Heart left ventricle (tissue), 13 donors: Measurements from ENCODE around the gene HIPK2.

Experiments
- POLR2A ChIP-seq, 2 donors: fragments of 450-650 bp; IDR thresholded peaks; one replicate each; pipeline ENCODE4 v1.6.1; 2017; ENCODE audit warnings: antibody characterized with exemption in 2 of 2, mild to moderate bottlenecking in 2 of 2, moderate library complexity in 2 of 2
- TF ChIP-seq, protein P1 (sequence below), 12 donors: fragments of 200-600 bp; sonication (generic) in 4 of 12; IDR thresholded peaks; one replicate each; pipeline versions ENCODE4 v1.5.0 to v1.8.0; 2018 to 2022; ENCODE audit warnings: antibody characterized with exemption in 12 of 12, mild to moderate bottlenecking in 5 of 12
- donor health status: ischemic (EF 13 %, LVEDD 7.1; RV severe dilation, severe dysfunction).
- donor health status: DM: no; HTN: yes; CAD: no.
- donor health status: DM: no; HTN: no; CAD: no.
- donor health status: ischemic (EF 25% LVEDD 6.9; RV normal size, moderate dysfunction).
- donor health status: ischemic (EF 25% LVEDD 5.7; RV mildly dilated, moderate dysfunction).
- donor health status: ischemic (EF 35%, LVEDD 5.7; RV mildly dilated, moderate dysfunction).
- donor health status: nonischemic (EF 11% LVEDD 7.7; RV severe dilation, severe dysfunction).
- donor health status: DM: yes; HTN: yes; CAD: no.
- donor health status: PGD.
- donor health status: ischemic (EF 29% LVEDD 5.4; RV normal size, mild dysfunction).
- donor health status: nonischemic (EF 23%, LVEDD 6.1; RV moderate dilation, normal function).

DNA sequence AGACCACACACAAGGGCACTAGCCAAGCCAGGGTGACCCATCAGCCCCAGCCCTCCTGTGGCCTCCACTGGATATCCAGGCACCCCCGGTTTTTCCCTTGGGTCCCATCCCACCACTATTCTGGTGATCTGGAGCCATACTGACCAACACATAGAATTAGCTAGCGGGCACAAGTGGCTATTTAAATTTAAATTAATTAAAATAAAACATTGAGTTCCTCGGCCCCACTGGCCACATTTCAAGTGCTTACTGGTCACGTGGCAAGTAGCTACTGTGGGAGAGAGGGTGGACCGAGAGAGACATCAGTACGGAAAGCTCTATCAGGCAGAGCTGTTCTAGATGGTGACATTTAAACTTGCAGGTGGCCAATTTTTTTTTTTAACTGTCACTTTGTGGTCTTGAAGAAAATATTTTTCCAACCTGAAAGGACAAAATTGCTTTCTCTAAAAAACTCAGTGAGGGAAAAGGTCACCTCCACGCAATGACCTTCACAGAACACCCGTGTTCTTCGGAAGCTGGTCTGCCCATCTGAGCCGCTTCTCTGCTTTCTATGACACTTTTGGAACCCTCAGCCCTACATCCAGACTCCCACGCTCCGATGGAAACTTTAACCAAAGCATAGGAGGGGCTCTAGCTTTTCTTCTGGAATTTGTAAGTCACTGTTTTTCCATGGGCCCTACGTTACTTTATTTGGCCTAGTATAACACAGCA, 30.0 kb downstream of the HIPK2 start:
- TF ChIP-seq, protein P1, sequence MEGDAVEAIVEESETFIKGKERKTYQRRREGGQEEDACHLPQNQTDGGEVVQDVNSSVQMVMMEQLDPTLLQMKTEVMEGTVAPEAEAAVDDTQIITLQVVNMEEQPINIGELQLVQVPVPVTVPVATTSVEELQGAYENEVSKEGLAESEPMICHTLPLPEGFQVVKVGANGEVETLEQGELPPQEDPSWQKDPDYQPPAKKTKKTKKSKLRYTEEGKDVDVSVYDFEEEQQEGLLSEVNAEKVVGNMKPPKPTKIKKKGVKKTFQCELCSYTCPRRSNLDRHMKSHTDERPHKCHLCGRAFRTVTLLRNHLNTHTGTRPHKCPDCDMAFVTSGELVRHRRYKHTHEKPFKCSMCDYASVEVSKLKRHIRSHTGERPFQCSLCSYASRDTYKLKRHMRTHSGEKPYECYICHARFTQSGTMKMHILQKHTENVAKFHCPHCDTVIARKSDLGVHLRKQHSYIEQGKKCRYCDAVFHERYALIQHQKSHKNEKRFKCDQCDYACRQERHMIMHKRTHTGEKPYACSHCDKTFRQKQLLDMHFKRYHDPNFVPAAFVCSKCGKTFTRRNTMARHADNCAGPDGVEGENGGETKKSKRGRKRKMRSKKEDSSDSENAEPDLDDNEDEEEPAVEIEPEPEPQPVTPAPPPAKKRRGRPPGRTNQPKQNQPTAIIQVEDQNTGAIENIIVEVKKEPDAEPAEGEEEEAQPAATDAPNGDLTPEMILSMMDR (IDR thresholded peaks at IDR 0.05), result no peak
- no peak for TF ChIP-seq POLR2A (IDR thresholded peaks at IDR 0.05)
